GM23338 (cell line): ENCODE measurements around the gene FYCO1. TPM values are rescaled to one million over a fixed set of nuclear protein-coding genes. Genes with fewer than 3 reads are reported as not detected.

Experiments
- ATAC-seq: fragments of 200-7000 bp; cut with Tn5 transposase; 3 replicates; pipeline ENCODE4 v1.9.1; 2020
- DNase-seq: peaks from one replicate; pipeline ENCODE4 v3.0.0-alpha.2; 2015; ENCODE audit warnings: low spot score
- H2AFZ ChIP-seq: fragments of 200-600 bp; sonication (generic); 2 replicates; pipeline ENCODE4 v1.8.0; 2016; ENCODE audit warnings: antibody characterized with exemption, mild to moderate bottlenecking, moderate library complexity
- H3F3A ChIP-seq: fragments of 200-600 bp; sonication (generic); replicated peaks from 2 replicates; pipeline ENCODE4 v1.8.0; 2017; ENCODE audit warnings: antibody characterized with exemption, mixed run types, low read depth
- H3K27ac ChIP-seq: fragments of 200-600 bp; sonication (generic); 2 replicates; pipeline ENCODE4 v1.6.1; 2016; ENCODE audit warnings: low read depth
- H3K27me3 ChIP-seq: fragments of 200-600 bp; sonication (generic); 2 replicates; pipeline ENCODE4 v1.8.0; 2016; ENCODE audit warnings: mild to moderate bottlenecking, mixed run types, moderate library complexity; ENCODE audit not compliant: insufficient read depth
- H3K36me3 ChIP-seq: fragments of 200-600 bp; sonication (generic); 2 replicates; pipeline ENCODE4 v1.8.0; 2016; ENCODE audit warnings: mild to moderate bottlenecking; ENCODE audit not compliant: insufficient read depth
- H3K4me1 ChIP-seq: fragments of 200-600 bp; sonication (generic); 2 replicates; pipeline ENCODE4 v1.8.0; 2016; ENCODE audit warnings: mild to moderate bottlenecking, moderate library complexity; ENCODE audit not compliant: insufficient read depth
- H3K4me2 ChIP-seq: fragments of 200-600 bp; sonication (generic); 2 replicates; pipeline ENCODE4 v1.7.1; 2017; ENCODE audit warnings: mixed run types
- H3K4me3 ChIP-seq: fragments of 200-600 bp; sonication (generic); 2 replicates; pipeline ENCODE4 v1.6.1; 2016; ENCODE audit warnings: mixed run types
- H3K79me2 ChIP-seq: fragments of 200-600 bp; sonication (generic); replicated peaks from 2 replicates; pipeline ENCODE4 v1.8.0; 2017; ENCODE audit warnings: mild to moderate bottlenecking; ENCODE audit not compliant: insufficient read depth
- H3K9me2 ChIP-seq: fragments of 200-600 bp; sonication (generic); 2 replicates; pipeline ENCODE4 v1.8.0; 2017; ENCODE audit not compliant: insufficient read depth
- H4K20me1 ChIP-seq: fragments of 200-600 bp; sonication (generic); replicated peaks from 2 replicates; pipeline ENCODE4 v1.8.0; 2017; ENCODE audit warnings: mild to moderate bottlenecking; ENCODE audit not compliant: insufficient read depth
- H3K27ac Mint-ChIP-seq: 2 replicates; pipeline ENCODE4 v1.8.0; 2020; ENCODE audit warnings: inconsistent platforms, mild to moderate bottlenecking, moderate library complexity, mixed read lengths
- H3K27me3 Mint-ChIP-seq: 3 replicates; pipeline ENCODE4 v1.8.0; 2022; ENCODE audit warnings: low read depth, mild to moderate bottlenecking, moderate library complexity, mixed read lengths, inconsistent platforms; ENCODE audit not compliant: insufficient read depth, poor library complexity
- H3K36me3 Mint-ChIP-seq: 3 replicates; pipeline ENCODE4 v1.8.0; 2021; ENCODE audit warnings: low read depth, mild to moderate bottlenecking, inconsistent platforms, moderate library complexity, mixed read lengths
- H3K4me1 Mint-ChIP-seq: 3 replicates; pipeline ENCODE4 v1.8.0; 2020; ENCODE audit warnings: mild to moderate bottlenecking, inconsistent platforms, mixed read lengths
- H3K4me3 Mint-ChIP-seq: 3 replicates; pipeline ENCODE4 v1.8.0; 2021; ENCODE audit warnings: moderate library complexity, mild to moderate bottlenecking, inconsistent platforms, mixed read lengths
- H3K9me3 Mint-ChIP-seq: 3 replicates; pipeline ENCODE4 v1.8.0; 2020; ENCODE audit warnings: moderate library complexity, mild to moderate bottlenecking, inconsistent platforms, mixed read lengths
- CREB1 ChIP-seq: fragments of 250-450 bp; sonication (Bioruptor Pico); IDR thresholded peaks from 2 replicates; pipeline ENCODE4 v1.5.0; 2020; ENCODE audit warnings: low read depth, mild to moderate bottlenecking, moderate library complexity
- EZH2 ChIP-seq: fragments of 200-600 bp; sonication (generic); IDR thresholded peaks from one replicate; pipeline ENCODE4 v1.8.0; 2017; ENCODE audit warnings: antibody characterized with exemption, mild to moderate bottlenecking, low read depth; ENCODE audit not compliant: unreplicated experiment
- EZH2phosphoT487 ChIP-seq: fragments of 200-600 bp; sonication (generic); IDR thresholded peaks from one replicate; pipeline ENCODE4 v1.8.1; 2018; ENCODE audit warnings: antibody characterized with exemption; ENCODE audit not compliant: unreplicated experiment
- NANOG ChIP-seq: IDR thresholded peaks from 2 replicates; pipeline ENCODE4 v1.6.1; 2016; ENCODE audit warnings: antibody characterized with exemption, borderline replicate concordance
- POLR2AphosphoS5 ChIP-seq: IDR thresholded peaks from 2 replicates; pipeline ENCODE4 v1.6.1; 2016; ENCODE audit warnings: antibody characterized with exemption, low read depth
- STAT1 ChIP-seq: IDR thresholded peaks from one replicate; pipeline ENCODE4 v1.6.1; 2016; ENCODE audit warnings: antibody characterized with exemption; ENCODE audit not compliant: unreplicated experiment
- ZNF114 ChIP-seq: fragments of 250-450 bp; sonication (Bioruptor Pico); IDR thresholded peaks from 2 replicates; pipeline ENCODE4 v1.5.0; 2020; ENCODE audit warnings: mild to moderate bottlenecking, moderate library complexity
- ZNF331 ChIP-seq: fragments of 250-450 bp; sonication (Bioruptor Pico); IDR thresholded peaks from 2 replicates; pipeline ENCODE4 v1.5.0; 2020; ENCODE audit warnings: low read depth, mild to moderate bottlenecking, moderate library complexity
- polyA plus RNA-seq: library from polyadenylated mRNA; unstranded; fragments of >200 nt; fragmentation: Nextera tagmentation; extraction: Ambion mirVana; gene quantifications from 2 replicates; pipeline ENCODE4 v1.2.1, GENCODE V29; 2016
- total RNA-seq: library from RNA; depleted of rRNA; stranded (reverse); fragments of >200 nt; shearing (Covaris generic); gene quantifications from 2 replicates; pipeline ENCODE4 v1.2.3, GENCODE V29; 2014
- TF ChIP-seq, protein P1 (sequence below): IDR thresholded peaks from 2 replicates; pipeline ENCODE4 v1.6.1; 2016; ENCODE audit warnings: antibody characterized with exemption
- TF ChIP-seq, protein P2 (sequence below), 2 experiments: fragments of 200-600 bp in 1 of 2; sonication (generic) in 1 of 2; conservative IDR thresholded peaks; 2 replicates each; pipeline versions ENCODE4 v1.5.1 to v1.6.1; 2016 to 2017; ENCODE audit warnings: antibody characterized with exemption in 2 of 2, low read depth in 2 of 2, mild to moderate bottlenecking in 2 of 2, moderate library complexity in 1 of 2
- TF ChIP-seq, protein P3 (sequence below): fragments of 250-450 bp; sonication (Bioruptor Pico); IDR thresholded peaks from 2 replicates; pipeline ENCODE4 v1.5.0; 2020; ENCODE audit warnings: mild to moderate bottlenecking, moderate library complexity
- TF ChIP-seq, protein P4 (sequence below): IDR thresholded peaks from one replicate; pipeline ENCODE4 v1.6.1; 2018; ENCODE audit warnings: antibody characterized with exemption; ENCODE audit not compliant: unreplicated experiment

FYCO1 gene
- total and polyA plus RNA-seq, 2 experiments from 2014 or later: 4.5 to 17.2 TPM

DNA sequence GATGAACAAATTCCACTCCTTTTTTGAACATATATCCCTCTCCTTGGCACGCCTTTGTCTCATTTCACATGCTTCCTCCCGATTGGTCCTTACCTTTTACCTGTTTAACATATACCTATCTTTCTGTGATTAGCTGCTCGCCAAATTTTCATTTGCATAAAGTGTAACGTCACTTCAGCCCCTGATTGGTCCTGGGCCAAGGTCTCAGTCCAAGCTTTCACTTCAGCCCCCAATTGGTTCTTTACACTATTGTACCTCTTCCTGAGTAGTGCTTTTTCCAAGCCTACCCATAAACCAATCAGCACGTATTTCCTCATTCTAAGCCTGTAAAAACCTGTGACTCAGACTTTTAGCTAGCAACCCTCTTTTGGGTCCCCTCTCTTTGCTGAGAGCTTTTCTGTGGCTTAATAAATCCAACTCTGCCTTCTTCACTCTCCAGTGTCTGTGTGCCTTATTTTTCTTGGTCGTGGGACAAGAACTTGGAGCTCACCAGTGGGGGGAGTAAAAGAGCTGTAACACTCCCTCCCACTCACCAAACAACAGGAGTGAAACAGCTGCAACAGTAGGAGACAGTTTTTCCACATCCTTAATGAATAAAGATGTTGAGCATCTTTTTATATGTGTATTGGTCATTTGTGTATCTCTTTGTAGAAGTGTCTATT, 32.2 kb upstream of the FYCO1 start:
- TF ChIP-seq, protein P1, sequence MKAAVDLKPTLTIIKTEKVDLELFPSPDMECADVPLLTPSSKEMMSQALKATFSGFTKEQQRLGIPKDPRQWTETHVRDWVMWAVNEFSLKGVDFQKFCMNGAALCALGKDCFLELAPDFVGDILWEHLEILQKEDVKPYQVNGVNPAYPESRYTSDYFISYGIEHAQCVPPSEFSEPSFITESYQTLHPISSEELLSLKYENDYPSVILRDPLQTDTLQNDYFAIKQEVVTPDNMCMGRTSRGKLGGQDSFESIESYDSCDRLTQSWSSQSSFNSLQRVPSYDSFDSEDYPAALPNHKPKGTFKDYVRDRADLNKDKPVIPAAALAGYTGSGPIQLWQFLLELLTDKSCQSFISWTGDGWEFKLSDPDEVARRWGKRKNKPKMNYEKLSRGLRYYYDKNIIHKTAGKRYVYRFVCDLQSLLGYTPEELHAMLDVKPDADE: no peak
- TF ChIP-seq POLR2AphosphoS5 (no peak), EZH2 (no peak), NANOG (no peak), ZNF331 (CRISPR knock-in tag) (no peak), STAT1 (no peak), CREB1 (no peak), EZH2phosphoT487 (no peak), ZNF114 (CRISPR knock-in tag) (no peak)
- TF ChIP-seq, protein P2, sequence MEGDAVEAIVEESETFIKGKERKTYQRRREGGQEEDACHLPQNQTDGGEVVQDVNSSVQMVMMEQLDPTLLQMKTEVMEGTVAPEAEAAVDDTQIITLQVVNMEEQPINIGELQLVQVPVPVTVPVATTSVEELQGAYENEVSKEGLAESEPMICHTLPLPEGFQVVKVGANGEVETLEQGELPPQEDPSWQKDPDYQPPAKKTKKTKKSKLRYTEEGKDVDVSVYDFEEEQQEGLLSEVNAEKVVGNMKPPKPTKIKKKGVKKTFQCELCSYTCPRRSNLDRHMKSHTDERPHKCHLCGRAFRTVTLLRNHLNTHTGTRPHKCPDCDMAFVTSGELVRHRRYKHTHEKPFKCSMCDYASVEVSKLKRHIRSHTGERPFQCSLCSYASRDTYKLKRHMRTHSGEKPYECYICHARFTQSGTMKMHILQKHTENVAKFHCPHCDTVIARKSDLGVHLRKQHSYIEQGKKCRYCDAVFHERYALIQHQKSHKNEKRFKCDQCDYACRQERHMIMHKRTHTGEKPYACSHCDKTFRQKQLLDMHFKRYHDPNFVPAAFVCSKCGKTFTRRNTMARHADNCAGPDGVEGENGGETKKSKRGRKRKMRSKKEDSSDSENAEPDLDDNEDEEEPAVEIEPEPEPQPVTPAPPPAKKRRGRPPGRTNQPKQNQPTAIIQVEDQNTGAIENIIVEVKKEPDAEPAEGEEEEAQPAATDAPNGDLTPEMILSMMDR (conservative IDR thresholded peaks at IDR 0.05; ENCODE audit: low read depth in 2 of 2): no peak
- TF ChIP-seq, protein P3, sequence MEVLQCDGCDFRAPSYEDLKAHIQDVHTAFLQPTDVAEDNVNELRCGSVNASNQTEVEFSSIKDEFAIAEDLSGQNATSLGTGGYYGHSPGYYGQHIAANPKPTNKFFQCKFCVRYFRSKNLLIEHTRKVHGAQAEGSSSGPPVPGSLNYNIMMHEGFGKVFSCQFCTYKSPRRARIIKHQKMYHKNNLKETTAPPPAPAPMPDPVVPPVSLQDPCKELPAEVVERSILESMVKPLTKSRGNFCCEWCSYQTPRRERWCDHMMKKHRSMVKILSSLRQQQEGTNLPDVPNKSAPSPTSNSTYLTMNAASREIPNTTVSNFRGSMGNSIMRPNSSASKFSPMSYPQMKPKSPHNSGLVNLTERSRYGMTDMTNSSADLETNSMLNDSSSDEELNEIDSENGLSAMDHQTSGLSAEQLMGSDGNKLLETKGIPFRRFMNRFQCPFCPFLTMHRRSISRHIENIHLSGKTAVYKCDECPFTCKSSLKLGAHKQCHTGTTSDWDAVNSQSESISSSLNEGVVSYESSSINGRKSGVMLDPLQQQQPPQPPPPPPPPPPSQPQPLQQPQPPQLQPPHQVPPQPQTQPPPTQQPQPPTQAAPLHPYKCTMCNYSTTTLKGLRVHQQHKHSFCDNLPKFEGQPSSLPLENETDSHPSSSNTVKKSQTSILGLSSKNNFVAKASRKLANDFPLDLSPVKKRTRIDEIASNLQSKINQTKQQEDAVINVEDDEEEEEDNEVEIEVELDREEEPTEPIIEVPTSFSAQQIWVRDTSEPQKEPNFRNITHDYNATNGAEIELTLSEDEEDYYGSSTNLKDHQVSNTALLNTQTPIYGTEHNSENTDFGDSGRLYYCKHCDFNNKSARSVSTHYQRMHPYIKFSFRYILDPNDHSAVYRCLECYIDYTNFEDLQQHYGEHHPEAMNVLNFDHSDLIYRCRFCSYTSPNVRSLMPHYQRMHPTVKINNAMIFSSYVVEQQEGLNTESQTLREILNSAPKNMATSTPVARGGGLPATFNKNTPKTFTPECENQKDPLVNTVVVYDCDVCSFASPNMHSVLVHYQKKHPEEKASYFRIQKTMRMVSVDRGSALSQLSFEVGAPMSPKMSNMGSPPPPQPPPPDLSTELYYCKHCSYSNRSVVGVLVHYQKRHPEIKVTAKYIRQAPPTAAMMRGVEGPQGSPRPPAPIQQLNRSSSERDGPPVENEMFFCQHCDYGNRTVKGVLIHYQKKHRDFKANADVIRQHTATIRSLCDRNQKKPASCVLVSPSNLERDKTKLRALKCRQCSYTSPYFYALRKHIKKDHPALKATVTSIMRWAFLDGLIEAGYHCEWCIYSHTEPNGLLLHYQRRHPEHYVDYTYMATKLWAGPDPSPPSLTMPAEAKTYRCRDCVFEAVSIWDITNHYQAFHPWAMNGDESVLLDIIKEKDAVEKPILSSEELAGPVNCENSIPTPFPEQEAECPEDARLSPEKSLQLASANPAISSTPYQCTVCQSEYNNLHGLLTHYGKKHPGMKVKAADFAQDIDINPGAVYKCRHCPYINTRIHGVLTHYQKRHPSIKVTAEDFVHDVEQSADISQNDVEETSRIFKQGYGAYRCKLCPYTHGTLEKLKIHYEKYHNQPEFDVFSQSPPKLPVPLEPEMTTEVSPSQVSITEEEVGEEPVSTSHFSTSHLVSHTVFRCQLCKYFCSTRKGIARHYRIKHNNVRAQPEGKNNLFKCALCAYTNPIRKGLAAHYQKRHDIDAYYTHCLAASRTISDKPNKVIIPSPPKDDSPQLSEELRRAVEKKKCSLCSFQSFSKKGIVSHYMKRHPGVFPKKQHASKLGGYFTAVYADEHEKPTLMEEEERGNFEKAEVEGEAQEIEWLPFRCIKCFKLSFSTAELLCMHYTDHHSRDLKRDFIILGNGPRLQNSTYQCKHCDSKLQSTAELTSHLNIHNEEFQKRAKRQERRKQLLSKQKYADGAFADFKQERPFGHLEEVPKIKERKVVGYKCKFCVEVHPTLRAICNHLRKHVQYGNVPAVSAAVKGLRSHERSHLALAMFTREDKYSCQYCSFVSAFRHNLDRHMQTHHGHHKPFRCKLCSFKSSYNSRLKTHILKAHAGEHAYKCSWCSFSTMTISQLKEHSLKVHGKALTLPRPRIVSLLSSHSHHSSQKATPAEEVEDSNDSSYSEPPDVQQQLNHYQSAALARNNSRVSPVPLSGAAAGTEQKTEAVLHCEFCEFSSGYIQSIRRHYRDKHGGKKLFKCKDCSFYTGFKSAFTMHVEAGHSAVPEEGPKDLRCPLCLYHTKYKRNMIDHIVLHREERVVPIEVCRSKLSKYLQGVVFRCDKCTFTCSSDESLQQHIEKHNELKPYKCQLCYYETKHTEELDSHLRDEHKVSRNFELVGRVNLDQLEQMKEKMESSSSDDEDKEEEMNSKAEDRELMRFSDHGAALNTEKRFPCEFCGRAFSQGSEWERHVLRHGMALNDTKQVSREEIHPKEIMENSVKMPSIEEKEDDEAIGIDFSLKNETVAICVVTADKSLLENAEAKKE (CRISPR knock-in tag): no peak
- TF ChIP-seq, protein P4, sequence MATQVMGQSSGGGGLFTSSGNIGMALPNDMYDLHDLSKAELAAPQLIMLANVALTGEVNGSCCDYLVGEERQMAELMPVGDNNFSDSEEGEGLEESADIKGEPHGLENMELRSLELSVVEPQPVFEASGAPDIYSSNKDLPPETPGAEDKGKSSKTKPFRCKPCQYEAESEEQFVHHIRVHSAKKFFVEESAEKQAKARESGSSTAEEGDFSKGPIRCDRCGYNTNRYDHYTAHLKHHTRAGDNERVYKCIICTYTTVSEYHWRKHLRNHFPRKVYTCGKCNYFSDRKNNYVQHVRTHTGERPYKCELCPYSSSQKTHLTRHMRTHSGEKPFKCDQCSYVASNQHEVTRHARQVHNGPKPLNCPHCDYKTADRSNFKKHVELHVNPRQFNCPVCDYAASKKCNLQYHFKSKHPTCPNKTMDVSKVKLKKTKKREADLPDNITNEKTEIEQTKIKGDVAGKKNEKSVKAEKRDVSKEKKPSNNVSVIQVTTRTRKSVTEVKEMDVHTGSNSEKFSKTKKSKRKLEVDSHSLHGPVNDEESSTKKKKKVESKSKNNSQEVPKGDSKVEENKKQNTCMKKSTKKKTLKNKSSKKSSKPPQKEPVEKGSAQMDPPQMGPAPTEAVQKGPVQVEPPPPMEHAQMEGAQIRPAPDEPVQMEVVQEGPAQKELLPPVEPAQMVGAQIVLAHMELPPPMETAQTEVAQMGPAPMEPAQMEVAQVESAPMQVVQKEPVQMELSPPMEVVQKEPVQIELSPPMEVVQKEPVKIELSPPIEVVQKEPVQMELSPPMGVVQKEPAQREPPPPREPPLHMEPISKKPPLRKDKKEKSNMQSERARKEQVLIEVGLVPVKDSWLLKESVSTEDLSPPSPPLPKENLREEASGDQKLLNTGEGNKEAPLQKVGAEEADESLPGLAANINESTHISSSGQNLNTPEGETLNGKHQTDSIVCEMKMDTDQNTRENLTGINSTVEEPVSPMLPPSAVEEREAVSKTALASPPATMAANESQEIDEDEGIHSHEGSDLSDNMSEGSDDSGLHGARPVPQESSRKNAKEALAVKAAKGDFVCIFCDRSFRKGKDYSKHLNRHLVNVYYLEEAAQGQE: no peak
- ATAC-seq (no peak), DNase-seq (peak; percentile 28)
- H3K27ac ChIP-seq: no peak overlapping the region
- H3K27ac Mint-ChIP-seq: no peak overlapping the region
- H3K9me3 Mint-ChIP-seq: peaks cover 52% of the 10 kb centered on the region
- no peak overlapping the region for H3K4me3 ChIP-seq
- no peaks in the 10 kb centered on the region for H3K4me1 Mint-ChIP-seq
- no peaks in the 10 kb centered on the region for H3K27me3 ChIP-seq
- no peak overlapping the region for H3K4me3 Mint-ChIP-seq
- 0 out of 2 replicates have a peak, but pooled peaks cover 8% of the 10 kb centered on the region for H3K36me3 ChIP-seq
- no peaks in the 10 kb centered on the region for H3K9me2 ChIP-seq
- no peaks in the 10 kb centered on the region for H3K4me1 ChIP-seq
- no peaks in the 10 kb centered on the region for H4K20me1 ChIP-seq
- no peak overlapping the region for H3K4me2 ChIP-seq
- H3K79me2 ChIP-seq: no peaks in the 10 kb centered on the region
- no peaks in the 10 kb centered on the region for H3K27me3 Mint-ChIP-seq
- H3F3A ChIP-seq: no peaks in the 10 kb centered on the region
- no peak overlapping the region for H2AFZ ChIP-seq
- H3K36me3 Mint-ChIP-seq: peaks cover 9% of the 10 kb centered on the region
